WTC11 (cell line): ENCODE results near the gene GASK1A. TPM values are rescaled to one million over a fixed set of nuclear protein-coding genes. Genes with fewer than 3 reads are reported as not detected.

Source experiments
- ATAC-seq: fragments of 200-7000 bp; cut with Tn5 transposase; 2 replicates; pipeline ENCODE4 v1.10.0; 2021; ENCODE audit warnings: mild to moderate bottlenecking, moderate library complexity
- CTCF ChIA-PET: fragments of 300-600 bp; sonication (Branson Sonifier 250); formaldehyde crosslinking; loops from one replicate; lab custom pipeline; 2021; ENCODE audit warnings: antibody characterized with exemption; lab: Charles Lee
- POLR2A ChIA-PET: fragments of 350-600 bp; sonication (Branson Sonifier 250); formaldehyde crosslinking; loops from one replicate; lab custom pipeline; 2021; ENCODE audit warnings: antibody characterized with exemption; lab: Charles Lee
- DNase-seq: peaks from one replicate; pipeline ENCODE4 v3.0.0; 2021; ENCODE audit warnings: low spot score
- H3K27ac Mint-ChIP-seq: 2 replicates; pipeline ENCODE4 v1.8.0; 2021; ENCODE audit warnings: mixed read lengths
- H3K27me3 Mint-ChIP-seq: 2 replicates; pipeline ENCODE4 v1.8.0; 2021; ENCODE audit warnings: low read depth, mild to moderate bottlenecking, moderate library complexity, mixed read lengths
- H3K36me3 Mint-ChIP-seq: 2 replicates; pipeline ENCODE4 v1.8.0; 2021; ENCODE audit warnings: mixed read lengths
- H3K4me1 Mint-ChIP-seq: 2 replicates; pipeline ENCODE4 v1.8.0; 2022; ENCODE audit warnings: mixed read lengths
- H3K4me3 Mint-ChIP-seq: 2 replicates; pipeline ENCODE4 v1.8.0; 2021; ENCODE audit warnings: mild to moderate bottlenecking, moderate library complexity, mixed read lengths
- H3K9me3 Mint-ChIP-seq: 2 replicates; pipeline ENCODE4 v1.8.0; 2021; ENCODE audit warnings: mixed read lengths
- CREM ChIP-seq: sonication (generic); formaldehyde crosslinking; IDR thresholded peaks from 2 replicates; pipeline ENCODE4 v1.8.1; 2022; ENCODE audit warnings: mild to moderate bottlenecking, missing genetic modification reagents, moderate library complexity
- FOXP1 ChIP-seq: sonication (generic); formaldehyde crosslinking; IDR thresholded peaks from 2 replicates; pipeline ENCODE4 v1.8.0; 2022; ENCODE audit warnings: missing genetic modification reagents, mild to moderate bottlenecking, moderate library complexity, borderline replicate concordance
- GRHL2 ChIP-seq: fragments of 250-450 bp; sonication (Bioruptor Pico); IDR thresholded peaks from 2 replicates; pipeline ENCODE4 v1.8.0; 2022; ENCODE audit warnings: mild to moderate bottlenecking, moderate library complexity; ENCODE audit not compliant: insufficient replicate concordance, severe bottlenecking
- JAZF1 ChIP-seq: fragments of 250-450 bp; sonication (Bioruptor Pico); IDR thresholded peaks from 2 replicates; pipeline ENCODE4 v1.9.0; 2021; ENCODE audit warnings: moderate library complexity, mild to moderate bottlenecking, inconsistent platforms
- NFATC4 ChIP-seq: fragments of 250-450 bp; sonication (Bioruptor Pico); IDR thresholded peaks from 2 replicates; pipeline ENCODE4 v1.9.0; 2021; ENCODE audit warnings: mild to moderate bottlenecking
- OVOL2 ChIP-seq: fragments of 250-450 bp; sonication (Bioruptor Pico); IDR thresholded peaks from 2 replicates; pipeline ENCODE4 v1.9.0; 2021; ENCODE audit warnings: mild to moderate bottlenecking, borderline replicate concordance
- SMAD3 ChIP-seq: sonication (generic); formaldehyde crosslinking; IDR thresholded peaks from 2 replicates; pipeline ENCODE4 v1.8.0; 2022; ENCODE audit warnings: missing genetic modification reagents, mild to moderate bottlenecking, borderline replicate concordance
- SMAD4 ChIP-seq: sonication (generic); formaldehyde crosslinking; IDR thresholded peaks from 2 replicates; pipeline ENCODE4 v1.8.0; 2022; ENCODE audit warnings: mild to moderate bottlenecking, missing genetic modification reagents
- TP53 ChIP-seq: sonication (generic); formaldehyde crosslinking; IDR thresholded peaks from 2 replicates; pipeline ENCODE4 v1.8.1; 2023; ENCODE audit warnings: mild to moderate bottlenecking, missing genetic modification reagents
- ZNF423 ChIP-seq: fragments of 250-450 bp; sonication (Bioruptor Pico); IDR thresholded peaks from 2 replicates; pipeline ENCODE4 v2.1.2; 2022; ENCODE audit warnings: mild to moderate bottlenecking, moderate library complexity
- total RNA-seq: library from RNA; stranded (reverse); gene quantifications from 3 replicates; pipeline ENCODE4 v1.2.3, GENCODE V29; 2021
- TF ChIP-seq, protein P1 (sequence below): fragments of 250-450 bp; sonication (Bioruptor Pico); IDR thresholded peaks from 2 replicates; pipeline ENCODE4 v1.9.0; 2021; ENCODE audit warnings: mild to moderate bottlenecking
- TF ChIP-seq, protein P2 (sequence below): sonication (generic); formaldehyde crosslinking; IDR thresholded peaks from 2 replicates; pipeline ENCODE4 v1.8.1; 2023; ENCODE audit warnings: mild to moderate bottlenecking, missing genetic modification reagents, moderate library complexity
- TF ChIP-seq, protein P3 (sequence below): sonication (generic); formaldehyde crosslinking; IDR thresholded peaks from 2 replicates; pipeline ENCODE4 v1.8.0; 2022; ENCODE audit warnings: mild to moderate bottlenecking, missing genetic modification reagents
- TF ChIP-seq, protein P4 (sequence below): sonication (generic); formaldehyde crosslinking; IDR thresholded peaks from 2 replicates; pipeline ENCODE4 v1.8.0; 2023; ENCODE audit warnings: missing genetic modification reagents, mild to moderate bottlenecking, borderline replicate concordance
- TF ChIP-seq, protein P5 (sequence below): fragments of 250-450 bp; sonication (Bioruptor Pico); IDR thresholded peaks from 2 replicates; pipeline ENCODE4 v2.1.2; 2022; ENCODE audit warnings: mild to moderate bottlenecking, moderate library complexity
- TF ChIP-seq, protein P6 (sequence below): sonication (generic); formaldehyde crosslinking; IDR thresholded peaks from 2 replicates; pipeline ENCODE4 v1.8.0; 2022; ENCODE audit warnings: mild to moderate bottlenecking, missing genetic modification reagents
- TF ChIP-seq, protein P7 (sequence below): sonication (generic); formaldehyde crosslinking; IDR thresholded peaks from 2 replicates; pipeline ENCODE4 v1.8.0; 2022; ENCODE audit warnings: mild to moderate bottlenecking, missing genetic modification reagents
- TF ChIP-seq, protein P8 (sequence below): sonication (generic); formaldehyde crosslinking; IDR thresholded peaks from 2 replicates; pipeline ENCODE4 v1.8.0; 2023; ENCODE audit warnings: missing genetic modification reagents

GASK1A gene
- total RNA-seq, 1 experiment from 2014 or later: 9.6 TPM

DNA sequence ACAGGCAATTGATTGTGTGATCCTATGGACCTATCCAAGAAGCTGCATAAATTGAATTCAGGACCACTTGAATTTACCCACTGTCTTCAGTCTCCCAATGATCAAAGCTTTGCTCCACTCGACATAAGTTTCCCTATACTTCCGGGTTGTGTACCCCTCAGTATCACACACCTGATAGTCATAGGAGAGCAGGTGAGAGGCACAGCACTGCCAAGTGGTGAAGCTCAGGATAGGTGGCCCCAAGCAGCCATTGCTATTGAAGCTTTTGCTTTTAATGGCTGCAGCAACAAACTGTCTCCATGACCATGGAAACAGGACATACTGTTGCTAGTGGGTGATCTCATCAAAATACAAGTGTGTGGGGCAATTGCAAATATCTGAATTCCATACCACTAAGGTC is 27.7 kb downstream of the GASK1A start:
- no peaks in the 10 kb centered on the region; the same call in none of the 2 replicates for H3K36me3 Mint-ChIP-seq
- 0 out of 2 replicates have a peak, but pooled peaks cover 2% of the 10 kb centered on the region for H3K4me1 Mint-ChIP-seq
- peak; percentile 53 for ATAC-seq
- ChIA-PET POLR2A (no interaction called here), CTCF (interaction anchor here (0.7 to 4.3 kb wide), 7 partner anchors 9 to 257 kb away, joined by 3 to 27 read pairs (median 4); no protein-coding TSS in a partner anchor)
- H3K4me3 Mint-ChIP-seq: no peak overlapping the region
- TF ChIP-seq, protein P1, sequence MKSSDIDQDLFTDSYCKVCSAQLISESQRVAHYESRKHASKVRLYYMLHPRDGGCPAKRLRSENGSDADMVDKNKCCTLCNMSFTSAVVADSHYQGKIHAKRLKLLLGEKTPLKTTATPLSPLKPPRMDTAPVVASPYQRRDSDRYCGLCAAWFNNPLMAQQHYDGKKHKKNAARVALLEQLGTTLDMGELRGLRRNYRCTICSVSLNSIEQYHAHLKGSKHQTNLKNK: no peak
- DNase-seq: no peak
- H3K27me3 Mint-ChIP-seq: no peaks in the 10 kb centered on the region
- H3K27ac Mint-ChIP-seq: no peak overlapping the region
- 0 out of 2 replicates have a peak, but pooled peaks cover 3% of the 10 kb centered on the region for H3K9me3 Mint-ChIP-seq

DNA sequence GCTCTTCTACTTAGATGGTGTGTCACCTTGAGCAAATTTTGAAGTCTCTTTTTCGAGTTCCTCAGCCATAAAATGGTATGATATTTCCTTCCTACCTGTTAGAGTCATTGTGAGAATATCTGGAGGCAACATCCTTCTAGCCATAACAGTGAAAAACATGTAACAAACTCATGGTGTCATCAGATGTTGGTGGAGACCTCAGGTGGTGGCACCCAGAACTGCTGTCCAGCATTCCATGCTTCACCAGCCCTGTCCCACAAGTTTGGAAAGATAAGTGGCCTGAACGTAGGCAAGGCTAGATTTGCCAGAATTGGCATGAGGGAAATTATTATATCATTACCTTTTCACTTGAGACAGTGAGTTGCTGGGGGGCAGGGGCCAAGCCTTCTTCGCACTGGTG is 30.4 kb downstream of the GASK1A start:
- Mint-ChIP-seq H3K9me3 (0 out of 2 replicates have a peak, but pooled peaks cover 3% of the 10 kb centered on the region), H3K27ac (no peak overlapping the region), H3K4me3 (no peak overlapping the region), H3K4me1 (0 out of 2 replicates have a peak, but pooled peaks cover 2% of the 10 kb centered on the region), H3K36me3 (no peaks in the 10 kb centered on the region; the same call in none of the 2 replicates), H3K27me3 (no peaks in the 10 kb centered on the region)
- CTCF ChIA-PET: interaction anchor here (0.9 to 4.3 kb wide), 2 partner anchors 23 to 48 kb away, joined by 3 to 27 read pairs; no protein-coding TSS in a partner anchor
- no peak for ATAC-seq
- no peak for DNase-seq
- TF ChIP-seq, protein P2, sequence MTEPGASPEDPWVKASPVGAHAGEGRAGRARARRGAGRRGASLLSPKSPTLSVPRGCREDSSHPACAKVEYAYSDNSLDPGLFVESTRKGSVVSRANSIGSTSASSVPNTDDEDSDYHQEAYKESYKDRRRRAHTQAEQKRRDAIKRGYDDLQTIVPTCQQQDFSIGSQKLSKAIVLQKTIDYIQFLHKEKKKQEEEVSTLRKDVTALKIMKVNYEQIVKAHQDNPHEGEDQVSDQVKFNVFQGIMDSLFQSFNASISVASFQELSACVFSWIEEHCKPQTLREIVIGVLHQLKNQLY (CRISPR knock-in tag): no peak
- TF ChIP-seq, protein P3, sequence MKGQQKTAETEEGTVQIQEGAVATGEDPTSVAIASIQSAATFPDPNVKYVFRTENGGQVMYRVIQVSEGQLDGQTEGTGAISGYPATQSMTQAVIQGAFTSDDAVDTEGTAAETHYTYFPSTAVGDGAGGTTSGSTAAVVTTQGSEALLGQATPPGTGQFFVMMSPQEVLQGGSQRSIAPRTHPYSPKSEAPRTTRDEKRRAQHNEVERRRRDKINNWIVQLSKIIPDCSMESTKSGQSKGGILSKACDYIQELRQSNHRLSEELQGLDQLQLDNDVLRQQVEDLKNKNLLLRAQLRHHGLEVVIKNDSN: no peak
- no peak for TF ChIP-seq OVOL2 (CRISPR knock-in tag)
- no peak for TF ChIP-seq NFATC4 (CRISPR knock-in tag)
- no peak for TF ChIP-seq TP53 (CRISPR knock-in tag)
- TF ChIP-seq, protein P1: no peak
- TF ChIP-seq CREM (CRISPR knock-in tag): no peak
- TF ChIP-seq GRHL2 (CRISPR knock-in tag): no peak
- no peak for TF ChIP-seq SMAD3
- TF ChIP-seq JAZF1 (CRISPR knock-in tag): no peak
- no peak for TF ChIP-seq FOXP1 (CRISPR knock-in tag)
- TF ChIP-seq, protein P4, sequence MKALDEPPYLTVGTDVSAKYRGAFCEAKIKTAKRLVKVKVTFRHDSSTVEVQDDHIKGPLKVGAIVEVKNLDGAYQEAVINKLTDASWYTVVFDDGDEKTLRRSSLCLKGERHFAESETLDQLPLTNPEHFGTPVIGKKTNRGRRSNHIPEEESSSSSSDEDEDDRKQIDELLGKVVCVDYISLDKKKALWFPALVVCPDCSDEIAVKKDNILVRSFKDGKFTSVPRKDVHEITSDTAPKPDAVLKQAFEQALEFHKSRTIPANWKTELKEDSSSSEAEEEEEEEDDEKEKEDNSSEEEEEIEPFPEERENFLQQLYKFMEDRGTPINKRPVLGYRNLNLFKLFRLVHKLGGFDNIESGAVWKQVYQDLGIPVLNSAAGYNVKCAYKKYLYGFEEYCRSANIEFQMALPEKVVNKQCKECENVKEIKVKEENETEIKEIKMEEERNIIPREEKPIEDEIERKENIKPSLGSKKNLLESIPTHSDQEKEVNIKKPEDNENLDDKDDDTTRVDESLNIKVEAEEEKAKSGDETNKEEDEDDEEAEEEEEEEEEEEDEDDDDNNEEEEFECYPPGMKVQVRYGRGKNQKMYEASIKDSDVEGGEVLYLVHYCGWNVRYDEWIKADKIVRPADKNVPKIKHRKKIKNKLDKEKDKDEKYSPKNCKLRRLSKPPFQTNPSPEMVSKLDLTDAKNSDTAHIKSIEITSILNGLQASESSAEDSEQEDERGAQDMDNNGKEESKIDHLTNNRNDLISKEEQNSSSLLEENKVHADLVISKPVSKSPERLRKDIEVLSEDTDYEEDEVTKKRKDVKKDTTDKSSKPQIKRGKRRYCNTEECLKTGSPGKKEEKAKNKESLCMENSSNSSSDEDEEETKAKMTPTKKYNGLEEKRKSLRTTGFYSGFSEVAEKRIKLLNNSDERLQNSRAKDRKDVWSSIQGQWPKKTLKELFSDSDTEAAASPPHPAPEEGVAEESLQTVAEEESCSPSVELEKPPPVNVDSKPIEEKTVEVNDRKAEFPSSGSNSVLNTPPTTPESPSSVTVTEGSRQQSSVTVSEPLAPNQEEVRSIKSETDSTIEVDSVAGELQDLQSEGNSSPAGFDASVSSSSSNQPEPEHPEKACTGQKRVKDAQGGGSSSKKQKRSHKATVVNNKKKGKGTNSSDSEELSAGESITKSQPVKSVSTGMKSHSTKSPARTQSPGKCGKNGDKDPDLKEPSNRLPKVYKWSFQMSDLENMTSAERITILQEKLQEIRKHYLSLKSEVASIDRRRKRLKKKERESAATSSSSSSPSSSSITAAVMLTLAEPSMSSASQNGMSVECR (CRISPR knock-in tag): no peak
- TF ChIP-seq, protein P5, sequence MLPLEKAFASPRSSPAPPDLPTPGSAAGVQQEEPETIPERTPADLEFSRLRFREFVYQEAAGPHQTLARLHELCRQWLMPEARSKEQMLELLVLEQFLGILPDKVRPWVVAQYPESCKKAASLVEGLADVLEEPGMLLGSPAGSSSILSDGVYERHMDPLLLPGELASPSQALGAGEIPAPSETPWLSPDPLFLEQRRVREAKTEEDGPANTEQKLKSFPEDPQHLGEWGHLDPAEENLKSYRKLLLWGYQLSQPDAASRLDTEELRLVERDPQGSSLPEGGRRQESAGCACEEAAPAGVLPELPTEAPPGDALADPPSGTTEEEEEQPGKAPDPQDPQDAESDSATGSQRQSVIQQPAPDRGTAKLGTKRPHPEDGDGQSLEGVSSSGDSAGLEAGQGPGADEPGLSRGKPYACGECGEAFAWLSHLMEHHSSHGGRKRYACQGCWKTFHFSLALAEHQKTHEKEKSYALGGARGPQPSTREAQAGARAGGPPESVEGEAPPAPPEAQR (CRISPR knock-in tag): no peak
- no peak for TF ChIP-seq ZNF423 (CRISPR knock-in tag)
- TF ChIP-seq, protein P6, sequence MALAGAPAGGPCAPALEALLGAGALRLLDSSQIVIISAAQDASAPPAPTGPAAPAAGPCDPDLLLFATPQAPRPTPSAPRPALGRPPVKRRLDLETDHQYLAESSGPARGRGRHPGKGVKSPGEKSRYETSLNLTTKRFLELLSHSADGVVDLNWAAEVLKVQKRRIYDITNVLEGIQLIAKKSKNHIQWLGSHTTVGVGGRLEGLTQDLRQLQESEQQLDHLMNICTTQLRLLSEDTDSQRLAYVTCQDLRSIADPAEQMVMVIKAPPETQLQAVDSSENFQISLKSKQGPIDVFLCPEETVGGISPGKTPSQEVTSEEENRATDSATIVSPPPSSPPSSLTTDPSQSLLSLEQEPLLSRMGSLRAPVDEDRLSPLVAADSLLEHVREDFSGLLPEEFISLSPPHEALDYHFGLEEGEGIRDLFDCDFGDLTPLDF (CRISPR knock-in tag): no peak
- TF ChIP-seq, protein P7, sequence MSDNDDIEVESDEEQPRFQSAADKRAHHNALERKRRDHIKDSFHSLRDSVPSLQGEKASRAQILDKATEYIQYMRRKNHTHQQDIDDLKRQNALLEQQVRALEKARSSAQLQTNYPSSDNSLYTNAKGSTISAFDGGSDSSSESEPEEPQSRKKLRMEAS (CRISPR knock-in tag): no peak
- TF ChIP-seq, protein P8, sequence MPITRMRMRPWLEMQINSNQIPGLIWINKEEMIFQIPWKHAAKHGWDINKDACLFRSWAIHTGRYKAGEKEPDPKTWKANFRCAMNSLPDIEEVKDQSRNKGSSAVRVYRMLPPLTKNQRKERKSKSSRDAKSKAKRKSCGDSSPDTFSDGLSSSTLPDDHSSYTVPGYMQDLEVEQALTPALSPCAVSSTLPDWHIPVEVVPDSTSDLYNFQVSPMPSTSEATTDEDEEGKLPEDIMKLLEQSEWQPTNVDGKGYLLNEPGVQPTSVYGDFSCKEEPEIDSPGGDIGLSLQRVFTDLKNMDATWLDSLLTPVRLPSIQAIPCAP (CRISPR knock-in tag): no peak
- no peak for TF ChIP-seq SMAD4 (CRISPR knock-in tag)
- POLR2A ChIA-PET: no interaction called here
